Activated CD4-positive, CD25-positive, alpha-beta regulatory T cell treated with anti-CD3 and anti-CD28 coated beads, Interleukin-2, amount 50 U/mL, for 72 hours (primary cell): ENCODE measurements around the gene BORCS8.
A peak's percentile ranks its signal among the peaks of the same experiment; 100 is the strongest.
"Not testable (repeated sequence)": the region's sequence is repeated elsewhere in the genome, so short reads cannot be mapped to it uniquely, and the experiment has no call there.

Experiments
- DNase-seq: peaks from one replicate; pipeline ENCODE4 v3.0.0; 2021

The BORCS8 gene

DNA sequence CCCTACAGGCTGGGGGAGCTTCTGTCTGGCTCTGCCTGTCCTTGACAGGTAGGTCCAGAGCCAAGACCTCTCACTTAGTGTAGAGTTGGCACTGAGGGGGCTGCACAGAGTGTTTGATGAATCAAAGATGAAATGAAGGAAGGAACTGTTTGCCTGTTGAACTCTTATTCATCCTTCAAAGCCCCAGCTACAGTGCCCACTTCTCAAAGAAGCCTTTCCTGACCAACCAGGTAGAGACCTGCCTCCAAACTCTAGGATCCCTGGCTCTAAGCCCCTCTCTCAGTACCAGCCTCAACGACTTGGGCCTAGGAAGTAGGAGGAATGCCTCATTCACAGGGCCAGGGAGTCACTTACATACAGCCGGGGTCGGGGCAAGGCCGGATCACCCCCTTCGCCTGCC lies 44.6 kb downstream of the BORCS8 start:
- no peak for DNase-seq

DNA sequence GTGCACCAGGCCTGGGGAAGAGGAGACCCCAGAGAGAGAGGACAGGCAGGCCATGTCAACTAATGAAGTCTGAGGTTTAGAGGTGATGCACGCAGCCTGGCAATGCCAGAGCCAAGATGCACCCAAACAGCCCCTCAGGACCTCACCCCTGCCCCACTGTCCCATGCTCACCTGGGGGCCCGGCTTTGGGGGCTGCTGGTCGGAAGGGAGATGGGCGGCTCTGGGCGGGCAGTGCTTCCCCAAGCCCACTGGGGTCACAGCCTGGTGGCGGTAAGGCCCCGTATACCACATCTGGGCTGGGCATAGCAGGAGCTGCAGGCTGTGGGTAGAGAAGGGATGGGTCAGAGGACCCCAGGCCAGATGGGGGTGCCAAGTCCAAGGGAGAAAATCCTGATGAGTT lies 45.1 kb downstream of the BORCS8 start:
- no peak for DNase-seq

DNA sequence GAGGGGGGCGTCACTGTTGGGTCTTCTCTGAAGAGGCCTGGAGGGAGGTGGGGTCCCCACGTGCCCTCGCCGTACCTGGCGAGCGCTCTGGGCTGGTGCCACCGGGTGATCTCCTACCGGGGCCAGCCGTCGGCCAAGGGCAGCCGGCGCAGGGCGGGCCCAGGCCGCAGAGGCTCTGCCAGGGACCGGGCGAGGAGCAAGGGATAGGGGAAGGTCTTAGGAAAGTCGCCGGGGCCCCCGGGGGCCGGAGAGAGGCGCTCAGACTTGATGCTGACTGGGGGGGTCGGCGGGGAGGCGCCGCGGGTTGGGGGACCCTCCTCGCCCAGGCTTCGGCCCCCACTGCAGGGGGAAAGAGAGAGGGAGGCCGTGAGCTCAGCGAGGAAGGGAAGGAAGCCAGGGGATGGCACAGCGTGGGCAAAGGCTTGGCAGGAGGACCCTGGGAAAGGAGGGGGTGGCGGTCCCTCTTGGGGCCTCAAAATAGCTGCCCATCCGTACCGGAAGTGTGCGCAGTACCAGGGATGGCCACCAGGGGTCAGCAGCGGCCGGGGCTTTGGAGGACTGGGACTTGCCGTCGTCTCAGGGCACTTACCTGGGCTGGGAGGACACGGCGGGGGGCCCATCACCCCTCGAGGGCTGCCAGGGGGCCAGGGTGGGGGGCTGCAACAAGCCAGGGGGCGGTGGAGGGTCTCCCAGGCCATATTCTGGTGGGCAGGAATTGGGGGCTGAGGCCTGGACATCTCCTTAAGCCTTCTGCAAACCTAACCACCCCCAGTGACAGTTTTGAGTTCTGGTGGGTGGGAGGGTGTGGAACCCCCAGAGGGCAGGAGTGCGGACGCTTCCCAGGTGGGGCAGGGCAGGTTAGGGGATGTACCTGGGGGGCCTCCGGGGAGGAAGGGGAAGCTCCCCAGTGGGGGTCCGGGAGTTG lies 46.0 kb downstream of the BORCS8 start:
- DNase-seq = peak; percentile 95

DNA sequence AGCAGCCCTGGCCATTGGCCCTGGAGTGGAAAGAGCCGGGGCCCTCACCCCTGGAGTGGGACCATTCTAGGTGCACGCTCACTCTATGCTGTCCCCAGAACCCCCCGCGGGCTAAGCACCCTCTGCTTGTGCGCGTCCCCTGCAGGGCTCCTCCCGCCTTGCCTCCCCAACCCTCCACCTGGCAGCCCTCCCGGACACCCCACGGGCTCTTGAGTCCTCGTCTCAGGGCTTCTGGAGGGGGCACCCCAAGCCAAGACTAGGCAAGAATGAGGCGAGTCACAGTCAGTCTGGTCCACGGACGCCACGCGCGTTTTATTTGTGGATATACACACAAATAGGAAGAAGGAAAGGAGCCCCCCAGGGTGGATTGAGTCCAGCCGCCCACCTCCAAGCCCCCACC lies 46.7 kb downstream of the BORCS8 start:
- DNase-seq = no peak

DNA sequence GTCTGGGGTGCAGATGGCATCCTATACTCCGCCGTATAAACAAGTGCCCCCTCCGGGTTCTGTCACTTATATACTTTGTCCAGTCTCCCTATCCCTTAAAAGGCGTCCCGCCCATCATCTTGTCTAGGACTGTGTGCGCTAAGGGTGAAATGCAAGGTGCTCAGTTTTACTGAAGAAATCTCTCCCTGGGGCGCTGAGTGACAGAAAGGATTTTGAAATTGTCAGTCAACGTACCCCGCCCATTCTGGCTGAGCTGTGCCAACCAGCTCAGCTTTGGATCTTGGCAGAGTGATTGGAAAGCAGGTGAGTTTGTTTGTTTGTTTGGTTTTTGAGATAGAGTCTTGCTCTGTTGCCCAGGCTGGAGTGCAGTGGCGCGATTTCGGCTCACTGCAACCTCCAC lies 49.6 kb downstream of the BORCS8 start:
- DNase-seq = no peak

DNA sequence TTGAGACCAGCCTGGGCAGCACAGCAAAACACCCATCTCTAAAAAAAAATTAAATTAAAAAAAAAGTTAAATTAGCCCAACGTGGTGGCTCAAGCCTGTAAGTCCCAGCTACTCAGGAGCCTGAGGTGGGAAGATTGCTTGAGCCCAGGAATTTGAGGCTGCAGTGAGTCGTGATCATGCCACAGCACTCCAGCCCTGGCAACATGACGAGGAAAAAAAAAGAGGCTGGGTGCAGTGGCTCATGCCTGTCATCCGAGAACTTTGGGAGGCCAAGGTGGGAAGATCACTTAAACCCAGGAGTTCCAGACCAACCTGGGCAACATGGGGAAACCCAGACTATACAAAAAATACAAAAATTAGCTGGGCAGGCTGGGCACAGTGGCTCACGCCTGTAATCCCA lies 51.5 kb downstream of the BORCS8 start:
- no peak for DNase-seq

DNA sequence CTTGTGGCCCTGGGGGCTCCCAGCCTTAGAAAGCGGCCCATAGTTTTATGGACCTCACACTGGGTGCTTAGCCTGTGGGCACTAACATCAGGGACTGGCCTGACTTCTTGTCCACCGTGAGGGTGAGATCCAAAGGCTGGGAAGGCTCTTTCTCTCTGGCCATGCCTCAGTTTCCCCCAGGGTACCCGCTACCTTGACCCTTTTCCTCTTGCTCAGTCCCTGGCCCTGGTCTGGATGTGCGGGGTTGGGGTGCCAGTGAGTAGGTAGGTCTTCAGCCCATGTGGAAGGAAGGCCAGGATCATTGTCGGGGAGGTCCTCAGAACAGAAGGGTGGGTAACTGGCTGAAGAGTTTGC lies 52.1 kb downstream of the BORCS8 start:
- DNase-seq = no peak

DNA sequence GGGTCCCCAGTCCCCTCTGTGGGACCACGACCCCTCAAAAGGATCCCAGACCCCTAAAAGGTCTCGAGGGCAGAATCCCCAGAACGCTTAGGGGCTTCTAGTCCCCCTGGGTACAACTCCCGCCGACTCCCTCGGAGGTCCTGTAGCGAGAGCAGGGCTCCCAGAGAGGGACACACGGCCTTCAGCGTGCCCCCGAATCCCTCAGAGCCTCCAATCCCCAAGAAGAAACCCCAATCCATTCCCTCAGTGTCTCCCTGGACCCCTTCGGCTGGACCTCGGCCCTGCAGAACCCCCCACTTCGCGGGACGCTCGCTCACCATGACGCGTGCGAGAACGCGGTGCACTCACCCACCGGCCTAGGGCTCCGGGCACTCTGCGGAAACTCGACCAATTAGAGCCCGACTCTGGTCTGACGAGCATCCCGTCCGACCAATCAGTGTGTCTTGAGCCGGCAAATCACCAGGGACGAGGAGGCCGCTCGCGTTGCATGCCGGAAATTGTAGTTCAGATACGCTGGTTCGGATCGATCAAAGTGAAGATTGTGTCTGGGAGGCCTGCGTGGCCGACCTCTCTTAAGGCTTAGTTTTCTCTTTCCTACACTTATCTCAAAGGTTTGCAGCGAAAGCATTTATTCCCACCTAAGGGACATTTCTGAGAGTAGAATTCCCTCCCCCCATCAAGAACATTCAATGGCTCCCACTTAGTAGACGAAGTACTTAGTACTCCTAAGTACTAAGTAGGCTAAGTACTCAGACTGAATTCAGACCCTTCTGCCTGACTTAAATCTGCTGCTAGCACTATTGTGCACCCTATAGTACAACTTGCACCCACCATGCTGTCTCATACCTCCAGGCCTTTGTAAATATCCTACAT lies 53.6 kb downstream of the BORCS8 start, which contains the start of gene TMEM161A:
Gene TMEM161A, minus strand, starts transcription at position 370 of the 873 bp plus-strand sequence. Its CDS starts 50 bp downstream, at position 320.
- peak; percentile 95 for DNase-seq

DNA sequence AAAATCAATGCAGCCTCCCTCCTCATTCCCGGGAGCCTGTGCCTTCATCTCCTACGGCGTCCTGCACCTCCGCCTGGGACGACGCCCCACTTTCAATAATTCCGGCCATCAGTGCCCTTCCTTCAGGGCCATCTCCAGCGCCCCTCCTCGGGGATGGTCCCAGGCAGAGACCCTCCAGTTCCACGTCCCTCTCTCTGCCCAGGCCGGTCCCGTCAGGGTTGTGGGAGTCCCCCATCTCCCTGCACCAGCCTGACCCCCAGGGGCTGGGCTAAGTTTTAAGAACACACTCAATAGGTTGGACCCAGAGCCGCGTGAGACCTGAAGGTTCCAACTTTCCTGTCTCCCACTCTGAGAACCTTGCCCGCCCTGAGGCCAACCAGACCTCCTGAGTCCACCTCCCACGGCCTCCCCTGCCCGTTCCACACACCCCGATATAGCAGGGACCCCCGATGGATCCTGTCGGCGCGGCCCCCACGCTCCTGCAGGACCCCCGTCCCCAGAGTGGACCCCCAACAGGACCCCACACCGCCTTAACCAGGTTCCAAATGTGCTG lies 54.3 kb downstream of the BORCS8 start:
- DNase-seq = no peak

DNA sequence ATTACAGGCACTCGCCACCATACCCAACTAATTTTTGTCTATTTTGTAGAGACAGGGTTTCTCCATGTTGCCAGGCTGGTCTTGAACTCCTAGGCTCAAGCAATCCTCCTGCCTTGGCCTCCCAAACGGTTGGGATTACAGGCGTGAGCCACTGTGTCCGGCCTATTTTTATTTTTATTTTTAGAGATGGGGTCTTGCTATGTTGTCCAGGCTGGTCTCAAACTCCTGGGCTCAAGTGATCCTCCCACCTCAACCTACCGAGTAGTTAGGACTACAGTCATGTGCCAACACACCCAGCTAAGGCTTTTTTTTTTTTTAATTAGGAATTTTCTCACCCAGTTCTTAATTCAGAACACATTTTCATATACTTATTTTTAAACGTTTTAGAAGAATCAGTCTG lies 56.2 kb downstream of the BORCS8 start:
- not testable (repeated sequence) for DNase-seq

DNA sequence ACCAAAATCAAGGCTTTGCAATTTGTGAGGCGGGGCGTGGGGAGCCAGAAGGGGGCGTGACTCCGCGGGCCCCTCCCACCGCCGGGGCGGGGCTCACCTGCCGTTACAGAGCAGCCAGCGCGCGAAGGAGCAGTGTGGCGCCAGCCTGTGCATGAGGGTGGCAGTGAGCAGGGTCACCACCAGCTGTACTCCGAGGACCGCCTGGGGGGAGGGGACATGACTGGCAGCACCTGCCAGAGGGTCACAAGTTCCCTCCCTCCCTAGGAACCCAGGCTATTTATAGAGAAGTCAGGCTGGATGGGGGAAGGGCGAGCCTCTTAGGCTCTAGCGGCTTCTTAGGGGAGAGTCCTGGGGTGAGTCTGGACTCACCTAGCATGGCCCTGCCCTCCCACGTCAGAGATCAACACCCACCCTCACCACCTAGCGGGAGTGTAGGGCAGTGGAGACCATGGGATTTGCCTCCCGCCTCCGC lies 57.2 kb downstream of the BORCS8 start:
- DNase-seq = peak; percentile 63

DNA sequence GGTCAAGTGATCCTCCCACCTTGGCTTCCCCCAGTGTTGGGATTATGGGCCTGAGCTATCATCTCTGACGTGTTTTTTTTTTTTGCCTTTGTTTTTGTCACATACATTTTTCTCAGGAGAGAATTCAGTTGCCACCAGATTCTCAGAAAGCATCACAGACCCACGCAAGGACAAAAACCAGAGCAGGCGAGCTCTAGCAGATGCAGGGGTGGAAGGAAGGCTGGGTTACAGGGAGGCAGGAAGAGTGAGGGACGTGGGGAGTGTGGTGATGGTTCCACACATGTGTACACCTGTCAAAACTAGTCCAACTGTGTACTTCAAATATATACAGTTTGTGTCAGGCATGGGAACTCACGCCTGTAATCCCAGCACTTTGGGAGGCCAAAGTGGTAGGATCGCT lies 58.0 kb downstream of the BORCS8 start:
- no peak for DNase-seq

DNA sequence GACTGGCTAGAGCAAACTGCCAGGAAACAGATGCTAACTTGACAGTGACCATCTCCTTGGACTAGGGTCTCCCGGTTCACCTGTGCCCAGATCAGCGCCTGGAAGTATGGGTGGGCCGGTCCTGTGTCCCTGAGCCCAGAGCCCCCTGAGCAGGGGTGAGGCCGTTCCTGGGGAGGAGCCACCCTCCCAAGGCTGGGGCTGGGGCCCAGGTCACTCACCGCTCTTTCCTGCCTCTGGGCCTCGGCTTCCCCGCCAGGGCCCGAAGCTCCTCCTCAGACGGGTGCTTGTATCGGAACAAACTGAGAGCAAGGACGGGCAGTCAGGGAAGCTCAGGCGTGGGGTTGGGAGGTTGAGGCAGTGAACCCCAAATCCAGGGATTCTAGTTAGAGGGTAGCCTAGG lies 59.0 kb downstream of the BORCS8 start:
- no peak for DNase-seq

DNA sequence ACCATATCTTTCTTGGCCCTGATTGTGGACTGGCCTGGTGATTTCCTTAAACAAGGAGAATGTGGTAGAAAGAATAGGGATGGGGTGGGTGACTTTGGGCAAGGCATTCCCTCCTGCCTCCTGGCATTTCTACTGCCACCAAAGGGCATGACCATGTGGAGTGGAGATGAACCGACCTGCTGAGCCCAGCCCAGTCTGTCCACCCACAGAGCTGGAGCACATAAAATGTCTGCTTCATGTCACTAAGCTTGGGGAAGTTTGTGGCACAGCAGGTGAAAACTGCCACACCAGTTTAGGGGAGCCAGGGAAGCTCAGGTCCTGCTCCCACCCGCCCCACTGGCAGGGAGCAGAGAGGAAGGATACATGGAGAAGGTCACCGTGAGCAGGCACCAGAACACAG lies 60.0 kb downstream of the BORCS8 start:
- no peak for DNase-seq
